ENCODE data around the gene RNF182.

GRCh38 chr6:14009431-14009830, 84.7 kb downstream of the RNF182 start:
- TF ChIP-seq CTCF (IDR thresholded peaks at IDR 0.05) (no peak), POLR2A (IDR thresholded peaks at IDR 0.05) (no peak)

Measured in thyroid gland (tissue), 4 donors.